Mesothelial cell of epicardium (in vitro differentiated cells): Measurements from ENCODE around the gene DHRS7B. TPM values are rescaled to one million over a fixed set of nuclear protein-coding genes. Genes with fewer than 3 reads are reported as not detected.

Experiments
- DNase-seq, 2 experiments: peaks; one replicate each; pipeline ENCODE4 v3.0.0; 2021; ENCODE audit warnings: low spot score in 2 of 2; ENCODE audit not compliant: unreplicated experiment in 2 of 2
- H3K27ac Mint-ChIP-seq: 2 replicates; pipeline ENCODE4 v1.8.0; 2021; ENCODE audit warnings: mixed read lengths
- H3K27me3 Mint-ChIP-seq: 2 replicates; pipeline ENCODE4 v1.8.0; 2021; ENCODE audit warnings: low read depth, mixed read lengths
- H3K36me3 Mint-ChIP-seq: 2 replicates; pipeline ENCODE4 v1.8.0; 2021; ENCODE audit warnings: mixed read lengths
- H3K4me1 Mint-ChIP-seq: 2 replicates; pipeline ENCODE4 v1.8.0; 2021; ENCODE audit warnings: mixed read lengths
- H3K4me3 Mint-ChIP-seq: 2 replicates; pipeline ENCODE4 v1.8.0; 2021; ENCODE audit warnings: mild to moderate bottlenecking, moderate library complexity, mixed read lengths
- H3K9me3 Mint-ChIP-seq: 2 replicates; pipeline ENCODE4 v1.8.0; 2021; ENCODE audit warnings: mixed read lengths
- total RNA-seq: library from RNA; stranded (reverse); gene quantifications from 3 replicates; pipeline ENCODE4 v1.2.1, GENCODE V29; 2021
- TF ChIP-seq, protein P1 (sequence below): fragments of 200-600 bp; sonication (generic); IDR thresholded peaks from one replicate; pipeline ENCODE4 v1.5.0; 2021; ENCODE audit warnings: antibody characterized with exemption; ENCODE audit not compliant: unreplicated experiment

The DHRS7B gene
- total RNA-seq, 1 donor from 2014 or later: 19.8 TPM

DNA sequence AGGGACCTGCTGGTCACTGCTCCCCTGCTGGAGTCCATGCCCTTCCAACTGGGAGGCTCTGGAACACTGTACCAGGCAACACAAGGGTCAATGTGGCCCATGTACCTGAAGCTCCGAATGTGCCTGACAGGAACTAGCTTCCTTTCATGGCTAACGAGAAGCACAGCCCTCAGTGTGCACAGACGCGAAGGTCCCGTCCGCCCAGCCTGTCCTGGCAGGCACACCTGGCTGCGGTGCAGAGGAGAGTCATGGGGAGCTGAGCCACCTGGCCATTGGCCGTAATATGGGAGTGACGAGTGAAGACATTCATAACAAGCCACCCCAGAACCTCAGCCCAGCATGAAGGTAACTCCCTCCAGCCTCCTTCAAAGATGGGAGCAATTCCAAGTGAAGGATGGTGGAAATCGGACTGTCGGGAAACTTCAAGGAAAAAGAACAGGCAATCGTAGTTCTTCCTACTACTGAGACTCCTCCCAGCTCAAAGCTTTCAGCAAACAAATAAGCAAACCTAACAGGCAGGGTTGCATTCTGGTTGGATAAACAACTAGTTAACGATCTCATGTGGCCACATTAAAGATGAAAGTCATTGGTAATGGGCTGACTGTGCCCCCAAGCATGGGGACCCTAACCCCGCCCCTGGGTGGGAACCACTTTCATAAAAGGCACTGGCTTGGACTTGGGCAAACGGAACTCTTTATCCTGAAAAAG, 74.0 kb downstream of the DHRS7B start:
- Mint-ChIP-seq H3K27me3 (no peaks in the 10 kb centered on the region), H3K4me1 (peaks cover 4% of the 10 kb centered on the region), H3K27ac (peak overlapping the region; percentile 59), H3K4me3 (no peak overlapping the region), H3K36me3 (peaks cover 19% of the 10 kb centered on the region), H3K9me3 (no peaks in the 10 kb centered on the region)
- TF ChIP-seq, protein P1, sequence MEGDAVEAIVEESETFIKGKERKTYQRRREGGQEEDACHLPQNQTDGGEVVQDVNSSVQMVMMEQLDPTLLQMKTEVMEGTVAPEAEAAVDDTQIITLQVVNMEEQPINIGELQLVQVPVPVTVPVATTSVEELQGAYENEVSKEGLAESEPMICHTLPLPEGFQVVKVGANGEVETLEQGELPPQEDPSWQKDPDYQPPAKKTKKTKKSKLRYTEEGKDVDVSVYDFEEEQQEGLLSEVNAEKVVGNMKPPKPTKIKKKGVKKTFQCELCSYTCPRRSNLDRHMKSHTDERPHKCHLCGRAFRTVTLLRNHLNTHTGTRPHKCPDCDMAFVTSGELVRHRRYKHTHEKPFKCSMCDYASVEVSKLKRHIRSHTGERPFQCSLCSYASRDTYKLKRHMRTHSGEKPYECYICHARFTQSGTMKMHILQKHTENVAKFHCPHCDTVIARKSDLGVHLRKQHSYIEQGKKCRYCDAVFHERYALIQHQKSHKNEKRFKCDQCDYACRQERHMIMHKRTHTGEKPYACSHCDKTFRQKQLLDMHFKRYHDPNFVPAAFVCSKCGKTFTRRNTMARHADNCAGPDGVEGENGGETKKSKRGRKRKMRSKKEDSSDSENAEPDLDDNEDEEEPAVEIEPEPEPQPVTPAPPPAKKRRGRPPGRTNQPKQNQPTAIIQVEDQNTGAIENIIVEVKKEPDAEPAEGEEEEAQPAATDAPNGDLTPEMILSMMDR: no peak
- no peak for DNase-seq

DNA sequence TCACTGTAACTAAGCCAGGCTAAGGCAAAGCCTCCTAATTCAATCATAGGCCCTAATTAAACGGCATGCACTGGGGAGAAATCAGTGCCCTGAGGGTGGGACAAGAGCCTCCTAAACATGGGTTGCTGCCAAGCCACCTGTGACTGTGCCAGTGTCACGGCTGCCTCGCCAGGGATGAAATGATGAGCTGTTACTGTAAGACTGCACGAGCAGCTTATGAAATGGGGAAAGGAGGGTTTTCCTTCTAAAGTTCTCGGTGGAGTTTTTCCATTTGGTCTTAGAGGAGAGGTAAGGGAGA, 74.5 kb downstream of the DHRS7B start:
- peak overlapping the region; percentile 59 for H3K27ac Mint-ChIP-seq
- no peaks in the 10 kb centered on the region for H3K27me3 Mint-ChIP-seq
- peaks cover 19% of the 10 kb centered on the region for H3K36me3 Mint-ChIP-seq
- TF ChIP-seq, protein P1: no peak
- no peak overlapping the region for H3K4me3 Mint-ChIP-seq
- no peak for DNase-seq
- H3K4me1 Mint-ChIP-seq: peaks cover 4% of the 10 kb centered on the region
- H3K9me3 Mint-ChIP-seq: no peaks in the 10 kb centered on the region

DNA sequence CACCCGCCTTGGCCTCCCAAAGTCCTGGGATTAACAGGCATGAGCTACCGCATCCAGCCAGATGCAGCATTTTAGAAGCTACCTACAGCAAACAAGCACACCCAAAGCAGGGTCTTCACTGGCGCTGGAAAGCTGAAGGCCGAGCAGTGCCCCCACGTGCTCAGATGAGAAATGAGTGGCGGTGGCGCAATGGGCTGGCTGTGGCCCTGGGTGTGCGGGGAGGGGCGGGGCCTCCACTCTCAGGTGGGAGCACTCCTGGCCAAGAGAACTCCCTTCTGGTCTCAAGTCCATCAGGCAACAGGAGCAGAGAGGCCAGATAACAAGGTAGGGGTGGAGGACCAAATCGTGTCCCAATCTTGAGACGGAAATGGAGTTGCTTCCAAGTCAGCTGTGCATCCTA, 75.1 kb downstream of the DHRS7B start:
- Mint-ChIP-seq H3K4me3 (no peak overlapping the region), H3K4me1 (peaks cover 4% of the 10 kb centered on the region), H3K27me3 (no peaks in the 10 kb centered on the region), H3K27ac (no peak overlapping the region), H3K9me3 (no peaks in the 10 kb centered on the region), H3K36me3 (peaks cover 19% of the 10 kb centered on the region)
- no peak for DNase-seq
- TF ChIP-seq, protein P1: no peak

DNA sequence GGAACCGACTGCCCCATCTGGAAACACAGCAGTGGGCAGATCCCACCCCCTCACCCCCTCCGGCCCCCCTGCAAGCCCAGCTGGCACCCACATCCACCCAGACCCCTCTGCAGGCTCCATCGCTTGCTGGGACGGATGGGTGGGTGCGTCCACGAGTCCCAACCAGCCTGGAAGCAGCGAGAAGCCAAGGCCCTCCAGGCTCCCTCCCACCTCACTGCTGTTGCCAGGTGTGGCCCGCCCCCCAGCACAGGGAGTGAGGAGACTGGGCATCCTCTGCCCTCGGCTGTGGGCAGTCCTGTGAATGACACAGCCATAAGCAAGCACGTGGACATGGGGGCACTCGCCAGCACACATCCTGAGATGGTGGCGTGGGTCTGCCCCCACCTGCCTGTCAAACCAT, 75.7 kb downstream of the DHRS7B start:
- TF ChIP-seq, protein P1: no peak
- no peak overlapping the region for H3K27ac Mint-ChIP-seq
- H3K4me3 Mint-ChIP-seq: no peak overlapping the region
- H3K36me3 Mint-ChIP-seq: peaks cover 14% of the 10 kb centered on the region
- H3K4me1 Mint-ChIP-seq: peaks cover 4% of the 10 kb centered on the region
- DNase-seq: no peak
- no peaks in the 10 kb centered on the region for H3K27me3 Mint-ChIP-seq
- no peaks in the 10 kb centered on the region for H3K9me3 Mint-ChIP-seq

DNA sequence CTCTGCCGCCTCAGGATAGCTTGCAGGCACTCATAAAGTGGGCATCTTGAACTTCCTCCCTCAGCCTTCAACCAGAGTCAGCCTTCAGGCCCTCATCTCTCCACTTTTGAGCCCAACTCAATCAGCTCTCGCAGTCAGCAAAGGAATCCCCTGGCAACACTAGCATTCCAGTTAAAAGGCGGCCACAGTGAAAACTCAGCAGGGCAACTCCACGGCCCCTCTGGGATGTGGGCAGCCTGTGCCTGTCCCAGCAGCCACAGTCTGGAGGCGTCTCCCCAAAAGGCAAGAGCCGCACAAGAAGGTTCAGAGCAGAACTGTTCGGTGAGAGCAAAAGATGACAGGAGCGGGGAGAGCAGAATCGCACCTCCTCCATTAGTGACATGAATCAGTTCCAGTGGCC, 78.2 kb downstream of the DHRS7B start:
- Mint-ChIP-seq H3K9me3 (no peaks in the 10 kb centered on the region), H3K27ac (no peak overlapping the region), H3K4me1 (peaks cover 4% of the 10 kb centered on the region), H3K4me3 (no peak overlapping the region), H3K36me3 (peaks cover 6% of the 10 kb centered on the region), H3K27me3 (no peaks in the 10 kb centered on the region)
- no peak for DNase-seq
- TF ChIP-seq, protein P1: no peak

DNA sequence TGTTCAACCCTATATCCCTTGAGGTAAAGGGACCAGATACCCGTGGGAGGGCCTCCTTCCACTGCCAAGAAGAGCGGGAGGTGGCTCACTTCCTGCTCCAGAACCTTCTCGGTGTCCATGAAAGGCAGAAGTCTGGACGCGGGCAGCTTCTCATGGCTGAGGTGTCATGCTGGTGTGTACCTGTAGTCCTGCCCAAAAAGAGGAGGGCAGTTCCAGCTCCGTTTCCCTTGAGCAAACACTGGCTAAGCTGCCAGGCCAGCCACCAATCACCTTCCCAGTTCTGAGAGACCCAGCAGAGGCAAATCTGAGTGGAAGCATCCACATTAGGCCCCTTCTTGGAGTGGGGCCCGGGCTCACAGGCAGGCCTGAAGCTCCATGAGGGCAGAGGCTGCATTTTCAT, 81.6 kb downstream of the DHRS7B start:
- Mint-ChIP-seq H3K27me3 (no peaks in the 10 kb centered on the region), H3K36me3 (peaks cover 6% of the 10 kb centered on the region), H3K9me3 (no peaks in the 10 kb centered on the region), H3K27ac (no peak overlapping the region), H3K4me1 (peaks cover 19% of the 10 kb centered on the region), H3K4me3 (no peak overlapping the region)
- no peak for DNase-seq
- TF ChIP-seq, protein P1: no peak
